Non-pigmented ciliary epithelial cell (primary cell): ENCODE data around the gene NUDT12.

Experiments
- DNase-seq: peaks from one replicate; pipeline ENCODE4 v3.0.0-alpha.2; 2010; ENCODE audit warnings: low read depth

NUDT12 gene

DNA sequence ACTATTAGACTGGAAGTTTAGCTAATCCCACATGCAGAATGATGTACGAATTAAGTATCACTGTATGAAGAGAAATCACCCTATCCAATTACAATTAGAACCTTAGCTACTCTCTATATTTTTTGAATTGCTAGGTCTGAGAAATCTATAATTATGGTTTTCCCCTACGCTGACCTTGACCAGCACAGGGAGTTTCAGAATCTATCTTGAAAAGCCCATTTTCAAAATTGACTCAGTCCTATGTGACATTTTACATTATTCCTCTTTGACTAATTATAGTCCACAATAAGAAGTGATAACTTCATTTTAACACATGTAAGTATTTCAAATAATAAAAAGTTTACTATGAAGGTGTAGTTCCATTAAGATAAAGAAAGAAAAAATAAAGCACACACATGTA lies 21.5 kb downstream of the NUDT12 start:
- DNase-seq, result no peak

DNA sequence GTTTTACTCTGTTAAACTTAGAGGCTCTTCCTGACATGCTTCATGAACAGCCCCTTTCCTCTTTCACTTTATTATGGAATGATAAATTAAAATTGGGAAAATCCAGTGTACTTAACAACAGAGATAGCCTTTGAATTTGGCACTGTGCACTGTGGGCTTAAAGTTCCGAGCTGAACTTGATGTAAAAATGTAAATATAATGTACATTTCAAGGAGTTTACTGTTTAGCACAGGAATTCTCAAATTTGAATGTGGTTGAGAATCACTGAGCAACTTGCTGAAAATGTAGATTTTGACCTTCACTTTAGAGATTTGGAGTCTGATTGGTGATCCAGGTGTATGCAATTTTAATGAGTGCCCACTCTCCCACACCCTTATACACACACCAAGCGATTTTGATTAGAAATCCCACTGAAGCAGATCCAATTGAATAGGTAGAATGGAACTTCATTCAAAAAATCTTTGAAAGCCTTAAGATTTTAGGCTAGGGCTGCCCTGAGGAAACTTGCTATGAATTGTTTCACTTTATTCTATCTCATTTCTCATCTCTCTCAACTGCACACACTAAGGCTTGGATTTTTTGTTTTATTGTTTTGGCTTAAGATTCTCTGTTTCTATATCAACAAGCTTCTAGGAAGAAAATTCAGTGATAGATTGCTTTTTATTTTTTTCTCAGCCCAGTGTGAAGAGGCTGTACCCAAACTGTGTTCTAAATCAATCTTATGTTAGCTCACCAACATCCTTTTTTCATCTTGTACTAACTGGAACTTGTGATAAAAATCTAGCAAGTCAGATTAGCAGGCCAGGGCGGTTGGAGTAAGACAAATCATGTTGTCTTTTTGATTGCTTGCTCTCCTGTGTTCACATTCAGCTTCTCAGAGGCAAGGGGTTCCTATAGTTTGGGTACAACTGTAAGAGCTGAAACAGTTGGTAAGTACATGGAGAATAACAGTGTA lies 22.9 kb downstream of the NUDT12 start:
- DNase-seq, result no peak

- DNase-seq, result no peak
Measured at GRCh38 chr5:103532086-103532734, 30.4 kb downstream of the NUDT12 start.

DNA sequence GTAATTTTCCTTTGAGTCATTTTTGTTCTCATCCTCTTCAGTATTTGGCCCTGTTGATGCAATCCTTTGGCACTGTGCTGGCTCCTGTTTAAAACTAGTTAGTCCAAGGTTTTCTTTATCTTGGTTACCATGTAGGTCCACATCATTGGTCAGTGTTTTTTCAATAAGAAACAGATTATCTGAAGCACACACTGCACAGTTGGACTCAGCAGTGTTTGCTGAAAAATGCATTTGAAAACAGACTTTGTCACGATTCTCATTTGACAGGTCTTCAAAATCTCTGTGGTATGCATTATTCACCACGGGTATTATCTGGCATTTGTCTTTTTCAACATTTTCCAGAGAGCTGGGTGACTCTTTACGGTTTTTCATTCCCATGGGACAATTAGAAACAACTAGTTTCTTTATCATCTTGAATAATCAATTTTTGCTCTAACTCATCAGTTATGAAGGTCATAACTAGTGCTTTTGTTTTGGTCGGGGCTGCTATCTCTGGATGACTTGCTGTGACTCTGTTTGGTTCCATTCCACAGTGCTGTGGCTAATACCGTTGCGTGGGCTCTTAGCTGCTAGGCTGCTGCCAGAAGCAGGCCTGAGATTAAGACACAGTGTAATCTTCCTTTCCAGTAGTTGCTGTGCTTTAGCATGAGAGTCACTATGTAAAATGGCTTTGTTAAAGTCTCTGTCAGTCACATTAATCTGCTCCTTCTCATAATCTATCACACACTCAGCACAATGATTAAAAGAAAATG lies 36.2 kb downstream of the NUDT12 start:
- DNase-seq, result no peak

DNA sequence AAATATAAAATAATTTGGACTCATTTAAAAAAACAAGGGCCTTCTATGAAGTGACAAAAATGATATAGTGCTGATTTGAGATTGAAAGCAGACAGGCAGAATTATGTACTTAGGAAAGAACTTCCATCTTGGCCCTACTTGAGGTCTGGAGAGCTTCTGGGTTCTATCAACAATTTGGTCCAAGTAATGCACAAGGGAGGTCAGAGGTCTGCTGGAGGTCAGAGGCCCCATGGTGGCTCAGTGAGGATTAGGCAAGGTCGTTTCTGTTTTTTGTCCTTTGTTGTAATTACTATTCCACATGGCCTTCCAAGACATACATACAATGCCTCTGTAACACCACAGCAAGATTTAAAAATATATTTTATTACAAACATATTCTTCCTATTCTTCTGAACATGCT lies 37.2 kb downstream of the NUDT12 start:
- DNase-seq, result no peak

- DNase-seq, result no peak
Measured at GRCh38 chr5:103523319-103523718, 39.3 kb downstream of the NUDT12 start.

- no peak for DNase-seq
Measured at GRCh38 chr5:103522586-103522985, 40.0 kb downstream of the NUDT12 start.

DNA sequence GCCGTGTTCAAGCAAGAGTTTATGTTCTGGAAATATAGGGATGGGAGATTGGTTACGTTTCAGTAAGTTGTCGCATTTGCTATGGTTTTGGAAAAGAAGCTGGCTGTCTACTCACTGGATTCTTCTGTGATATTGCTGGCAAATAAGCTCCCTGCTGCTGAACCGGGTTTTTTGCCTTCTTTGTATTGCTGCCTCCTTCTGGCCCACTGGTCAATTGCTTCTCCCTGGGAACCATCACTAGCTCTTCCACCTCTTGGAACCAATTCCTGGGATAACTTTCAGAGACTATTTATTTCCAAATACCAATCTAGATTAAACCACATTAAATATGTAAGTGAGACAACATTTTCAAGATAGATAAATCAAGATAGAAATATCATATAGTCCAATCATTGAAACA lies 43.0 kb downstream of the NUDT12 start:
- DNase-seq, result no peak

GRCh38 chr5:103514371-103514770 lies 48.2 kb downstream of the NUDT12 start:
- DNase-seq, result no peak

DNA sequence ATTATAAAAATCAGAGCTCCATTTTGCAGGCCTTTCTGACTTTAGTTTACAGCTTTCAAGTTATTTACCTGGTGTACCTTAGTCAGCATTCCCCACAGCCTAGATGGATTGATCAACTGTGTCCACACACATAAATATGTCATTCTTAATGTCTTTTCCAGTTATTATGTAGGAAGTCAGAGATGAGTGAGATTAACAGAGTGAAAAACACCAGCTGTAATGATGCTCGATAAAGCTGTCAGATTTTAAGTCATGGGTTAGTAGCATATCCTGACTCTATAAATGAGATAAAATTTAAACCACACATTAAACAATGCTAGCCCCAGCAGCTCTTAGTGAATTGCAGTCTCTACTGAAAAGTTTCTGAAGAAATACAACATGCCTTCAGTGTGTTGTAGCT lies 48.9 kb downstream of the NUDT12 start:
- no peak for DNase-seq

DNA sequence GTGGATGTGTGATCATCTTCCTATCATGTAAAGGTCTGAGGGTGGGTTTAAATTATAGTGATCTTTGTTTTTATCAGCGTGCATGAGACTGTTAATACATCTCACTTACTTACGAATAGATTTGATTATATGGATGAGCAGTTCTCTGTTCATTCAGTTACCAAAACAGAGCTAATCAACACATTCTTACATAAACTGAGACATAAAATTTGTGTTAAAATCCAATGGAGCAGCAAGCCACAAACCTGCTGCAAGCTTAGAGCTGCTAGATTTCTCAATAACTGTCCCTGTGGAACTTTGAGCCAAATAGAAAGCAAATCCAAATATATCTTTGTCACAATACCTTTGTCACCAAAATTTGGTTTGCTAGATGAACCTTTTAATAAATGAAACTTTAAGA lies 50.1 kb downstream of the NUDT12 start:
- DNase-seq, result no peak

DNA sequence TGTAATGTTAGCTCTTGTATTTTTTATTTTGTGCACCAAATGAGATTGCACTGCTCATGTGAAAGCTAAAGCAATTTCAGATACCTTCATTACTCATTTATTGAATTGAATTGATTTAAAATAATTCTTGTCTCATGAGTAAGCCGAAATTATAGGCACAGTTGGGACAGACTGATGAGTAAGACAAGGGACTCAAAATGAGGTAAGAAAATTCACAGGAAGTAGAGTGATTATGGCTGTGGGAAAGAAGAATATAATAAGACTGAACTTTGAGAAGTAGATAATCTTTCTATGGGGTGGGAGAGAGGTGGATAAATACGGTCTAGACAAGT lies 51.1 kb downstream of the NUDT12 start:
- DNase-seq, result no peak

GRCh38 chr5:103510851-103511553 lies 51.6 kb downstream of the NUDT12 start:
- no peak for DNase-seq

DNA sequence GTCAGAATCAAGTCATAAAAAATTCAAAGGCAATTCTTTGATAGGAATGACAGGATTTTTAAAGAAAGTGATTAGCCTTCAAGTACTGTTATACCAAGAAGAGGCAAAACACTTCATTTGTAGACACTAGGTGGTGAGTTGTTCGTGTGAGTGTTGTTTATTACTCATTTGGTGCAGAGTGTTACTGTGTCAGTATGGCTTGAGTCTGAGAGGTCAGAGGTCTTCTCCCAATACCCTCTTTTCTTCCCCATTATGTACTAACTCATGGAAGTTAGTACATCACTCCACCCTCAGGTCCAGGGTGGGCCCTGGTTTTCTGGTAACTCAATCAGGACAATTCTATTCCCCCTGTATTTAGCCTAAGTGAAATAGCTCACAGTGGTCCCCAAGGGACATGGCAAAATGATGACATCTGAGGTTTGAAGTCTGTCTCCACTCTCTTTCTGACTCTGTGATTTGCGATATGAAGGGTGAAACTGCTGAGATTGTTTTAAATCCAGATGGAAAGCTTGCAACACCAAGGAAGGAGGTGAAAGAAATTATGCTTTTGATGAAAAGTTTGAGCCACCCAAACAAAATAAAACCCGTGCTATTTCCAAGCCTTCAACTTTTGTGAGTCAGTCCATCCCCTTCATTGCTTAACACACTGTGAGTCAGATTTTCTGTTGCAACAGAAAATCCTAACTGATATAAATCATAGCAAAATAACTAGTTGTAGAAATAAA lies 56.8 kb downstream of the NUDT12 start:
- no peak for DNase-seq

- DNase-seq, result no peak
Measured at GRCh38 chr5:103503066-103503465, 59.5 kb downstream of the NUDT12 start.

DNA sequence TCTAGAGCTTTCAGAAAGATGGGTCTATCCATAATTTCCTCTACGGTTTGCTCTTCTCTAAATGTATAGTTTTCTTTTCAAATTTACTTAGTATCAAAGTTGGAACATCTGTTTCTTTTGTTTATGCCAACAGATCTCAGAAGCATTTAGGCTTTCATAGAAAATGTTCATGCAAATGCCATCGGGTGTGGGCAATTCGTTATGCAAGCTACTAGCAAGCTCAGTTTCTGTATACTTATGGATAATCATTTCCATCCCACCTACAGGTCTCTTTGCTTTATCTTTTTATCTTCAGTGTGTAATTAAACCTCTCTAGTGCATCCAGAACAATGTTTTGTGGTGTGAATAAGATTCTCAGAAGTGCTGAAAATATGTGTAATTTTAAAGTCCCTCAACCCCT lies 59.9 kb downstream of the NUDT12 start:
- no peak for DNase-seq
